ENCODE results near the gene ACSL5.
A peak's percentile ranks its signal among the peaks of the same experiment; 100 is the strongest.
"Not testable (repeated sequence)": the region's sequence is repeated elsewhere in the genome, so short reads cannot be mapped to it uniquely, and the experiment has no call there.

The ACSL5 gene

GRCh38 chr10:112351146-112351545, 22.8 kb upstream of the ACSL5 start:
- DNase-seq, result no peak

GRCh38 chr10:112352044-112352443, 21.9 kb upstream of the ACSL5 start:
- no peak for DNase-seq

GRCh38 chr10:112353046-112353445, 20.9 kb upstream of the ACSL5 start:
- DNase-seq, result no peak

GRCh38 chr10:112356686-112357085, 17.2 kb upstream of the ACSL5 start:
- DNase-seq, result no peak

GRCh38 chr10:112359606-112360307, 14.2 kb upstream of the ACSL5 start:
- no peak for DNase-seq

GRCh38 chr10:112360308-112361270, 13.3 kb upstream of the ACSL5 start:
- no peak for DNase-seq

- DNase-seq, result peak in 10 of 56 donors; percentile 2 to 29 (median 10)
Measured at GRCh38 chr10:112361951-112362751, 11.8 kb upstream of the ACSL5 start.

- no peak for DNase-seq
Measured at GRCh38 chr10:112362833-112363232, 11.1 kb upstream of the ACSL5 start.

GRCh38 chr10:112363696-112364688, 9.9 kb upstream of the ACSL5 start:
- DNase-seq, result no peak

- no peak for DNase-seq
Measured at GRCh38 chr10:112365014-112365432, 8.9 kb upstream of the ACSL5 start.

GRCh38 chr10:112365451-112365850, 8.5 kb upstream of the ACSL5 start:
- DNase-seq, result no peak

- no peak for DNase-seq
Measured at GRCh38 chr10:112366992-112367391, 6.9 kb upstream of the ACSL5 start.

- DNase-seq, result no peak
Measured at GRCh38 chr10:112367516-112367915, 6.4 kb upstream of the ACSL5 start.

- DNase-seq, result no peak
Measured at GRCh38 chr10:112369495-112370423, 4.2 kb upstream of the ACSL5 start.

- no peak for DNase-seq
Measured at GRCh38 chr10:112370424-112370819, 3.5 kb upstream of the ACSL5 start.

- DNase-seq, result not testable (repeated sequence)
Measured at GRCh38 chr10:112371326-112371725, 2.6 kb upstream of the ACSL5 start.

GRCh38 chr10:112372182-112372810, 1.6 kb upstream of the ACSL5 start:
- not testable (repeated sequence) for DNase-seq

- DNase-seq, result no peak
Measured at GRCh38 chr10:112374724-112375541, 1.0 kb downstream of the ACSL5 start.

Measured in nucleus accumbens (tissue), 56 donors.